Spleen (tissue), 11 donors: ENCODE data around the gene FCSK. TPM values are rescaled to one million over a fixed set of nuclear protein-coding genes. Genes with fewer than 3 reads are reported as not detected.

Experiments used
- DNase-seq: peaks from one replicate; pipeline ENCODE4 v3.0.0-alpha.2; 2020
- H3K27ac ChIP-seq, 8 donors: fragments of 200-600 bp; sonication (generic) in 7 of 8; 1 replicate in 4 of 8; 2 replicates in 4 of 8; pipeline versions ENCODE4 v1.5.0 to v1.8.0; 2016 to 2021; ENCODE audit warnings: inconsistent platforms in 4 of 8, mild to moderate bottlenecking in 4 of 8, moderate library complexity in 1 of 8
- H3K27me3 ChIP-seq, 7 donors: fragments of 200-600 bp; sonication (generic) in 6 of 7; replicated peaks in 1 of 7; 1 replicate in 4 of 7; 2 replicates in 3 of 7; pipeline versions ENCODE4 v1.5.0 to v1.8.0; 2016 to 2021; ENCODE audit warnings: inconsistent platforms in 3 of 7, mild to moderate bottlenecking in 1 of 7
- H3K36me3 ChIP-seq, 6 donors: fragments of 200-600 bp; sonication (generic) in 5 of 6; 1 replicate in 4 of 6; 2 replicates in 2 of 6; pipeline versions ENCODE4 v1.5.0 to v1.8.0; 2016 to 2021; ENCODE audit warnings: inconsistent platforms in 2 of 6
- H3K4me1 ChIP-seq, 6 donors: fragments of 200-600 bp; sonication (generic) in 5 of 6; 1 replicate in 3 of 6; 2 replicates in 3 of 6; pipeline versions ENCODE4 v1.5.0 to v1.8.0; 2016 to 2021; ENCODE audit warnings: inconsistent platforms in 3 of 6
- H3K4me3 ChIP-seq, 8 donors: fragments of 200-600 bp; sonication (generic) in 7 of 8; 1 replicate in 4 of 8; 2 replicates in 4 of 8; pipeline versions ENCODE4 v1.5.0 to v1.8.0; 2016 to 2021; ENCODE audit warnings: inconsistent platforms in 4 of 8, mild to moderate bottlenecking in 4 of 8, moderate library complexity in 2 of 8
- H3K9me3 ChIP-seq, 8 donors: fragments of 200-600 bp; sonication (generic) in 7 of 8; 1 replicate in 4 of 8; 2 replicates in 4 of 8; pipeline versions ENCODE4 v1.5.0 to v1.8.0; 2016 to 2021; ENCODE audit warnings: inconsistent platforms in 4 of 8
- CTCF ChIP-seq, 11 experiments: fragments of 200-600 bp in 7 of 11; fragments of 450-650 bp in 4 of 11; sonication (generic) in 4 of 11; IDR thresholded peaks in 8 of 11; conservative IDR thresholded peaks in 3 of 11; 1 replicate in 7 of 11; 2 replicates in 4 of 11; pipeline versions ENCODE4 v1.4.0 to v1.8.0; 2016 to 2021; ENCODE audit warnings: antibody characterized with exemption in 11 of 11, inconsistent platforms in 4 of 11, mild to moderate bottlenecking in 1 of 11
- POLR2A ChIP-seq, 3 donors: fragments of 450-650 bp; IDR thresholded peaks; one replicate each; pipeline ENCODE4 v1.5.1; 2017; ENCODE audit warnings: antibody characterized with exemption in 3 of 3, mild to moderate bottlenecking in 1 of 3
- POLR2AphosphoS5 ChIP-seq, 3 donors: sonication (generic); formaldehyde crosslinking; IDR thresholded peaks; one replicate each; pipeline ENCODE4 v1.5.1; 2017; ENCODE audit warnings: antibody characterized with exemption in 3 of 3
- WGBS, 5 donors: extraction: QIAGEN DNeasy Blood & Tissue Kit in 3 of 5; methylation state at CpG; one replicate each; pipeline versions ENCODE4 v1.1.5 to v1.1.7; 2013 to 2018; 5-methylcytosine and 5-hydroxymethylcytosine counted together
- intact Hi-C: fragments of 100-400 bp; cut with DNase I; formaldehyde crosslinking; loops from one replicate; pipeline ENCODE4 v1.15.0; 2023; ENCODE audit warnings: low total_unique reads
- polyA plus RNA-seq, 3 donors: library from polyadenylated mRNA; stranded (reverse); fragments of 200-250 nt; gene quantifications; one replicate each; pipeline ENCODE4 v1.2.1, GENCODE V29; 2013
- total RNA-seq, 7 donors: library from RNA; depleted of rRNA in 3 of 7; stranded (reverse); fragments of >200 nt in 3 of 7; fragmentation: NEBNext Ultra II Directional in 4 of 7; extraction: Animal tissue kit (Norgen Biotek cat#: 25700) in 4 of 7; gene quantifications; one replicate each; pipeline versions ENCODE4 v1.1.0 to v1.2.1, GENCODE V29; 2016 to 2021
- donor health status: healthy with polysubstance abuse.
- donor health status: DM: no; HTN: no; CAD: no; lungs with moderate emphysema.
- donor health status: DM: no; HTN: no; CAD: no.
- donor health status: Bipolar disorder and iron deficiency.
- donor health status: healthy.
- donor health status: DM: no; HTN: no; CAD: no.
- donor health status: DM: yes; HTN: yes; CAD: no.

Gene FCSK
- total and polyA plus RNA-seq, 10 donors: 8.1 to 31.9 (median 23.5) TPM

GRCh38 chr16:70428178-70428998 is 26.0 kb upstream of the FCSK start:
- Histone ChIP-seq H3K4me3 (peak overlapping the region in 1 of 8 donors; percentile 38), H3K27ac (peak overlapping the region; percentile 69 to 96 (median 88)), H3K9me3 (no peaks in the 10 kb centered on the region), H3K36me3 (peaks cover 0 to 12% (median 4%) of the 10 kb centered on the region in 6 donors), H3K4me1 (peaks cover 58 to 100% (median 78%) of the 10 kb centered on the region in 6 donors), H3K27me3 (no peaks in the 10 kb centered on the region)
- peak; percentile 92 for DNase-seq
- intact Hi-C loops: no loop called here
- WGBS, 5 donors: 11 to 20% (median 14%) methylated on average over 9 of the region's 9 CpGs
- peak; percentile 81 to 85 (median 83) for TF ChIP-seq POLR2AphosphoS5 (IDR thresholded peaks at IDR 0.05)
- TF ChIP-seq CTCF (IDR thresholded peaks at IDR 0.05 in 8 of 11, conservative IDR thresholded peaks at IDR 0.05 in 3 of 11): no peak

- Histone ChIP-seq H3K4me3 (peak overlapping the region in 1 of 8 donors; percentile 46), H3K27me3 (no peaks in the 10 kb centered on the region), H3K4me1 (peaks cover 64 to 100% (median 85%) of the 10 kb centered on the region in 6 donors), H3K36me3 (peaks cover 0 to 18% (median 0%) of the 10 kb centered on the region in 6 donors), H3K27ac (peak overlapping the region; percentile 53 to 96 (median 90)), H3K9me3 (no peaks in the 10 kb centered on the region)
- intact Hi-C loops: loop anchor here (10.0 kb wide), 1 partner anchor 45 kb away; no protein-coding TSS in a partner anchor
- 43 to 67% (median 53%) methylated on average over 5 of the region's 5 CpGs for WGBS, 5 donors
- no peak for DNase-seq
- TF ChIP-seq POLR2AphosphoS5 (IDR thresholded peaks at IDR 0.05): peak in 1 of 3 donors; percentile 35
- TF ChIP-seq POLR2A (IDR thresholded peaks at IDR 0.05): no peak
These were observed 24.3 kb upstream of the FCSK start for GRCh38 chr16:70429888-70430666.

GRCh38 chr16:70430667-70431536 is 23.5 kb upstream of the FCSK start:
- H3K27ac ChIP-seq: peak overlapping the region; percentile 53 to 96 (median 90)
- peak; percentile 87 for DNase-seq
- TF ChIP-seq CTCF (IDR thresholded peaks at IDR 0.05 in 8 of 11, conservative IDR thresholded peaks at IDR 0.05 in 3 of 11) (no peak), POLR2AphosphoS5 (IDR thresholded peaks at IDR 0.05) (peak in 2 of 3 donors; percentile 24 to 63)
- H3K4me3 ChIP-seq: peak overlapping the region in 1 of 8 donors; percentile 46
- peaks cover 0 to 17% (median 0%) of the 10 kb centered on the region in 6 donors for H3K36me3 ChIP-seq
- intact Hi-C loops: loop anchor here (10.0 kb wide), 1 partner anchor 46 kb away; no protein-coding TSS in a partner anchor
- 16 to 27% (median 21%) methylated on average over 11 of the region's 11 CpGs for WGBS, 5 donors
- H3K9me3 ChIP-seq: no peaks in the 10 kb centered on the region
- no peaks in the 10 kb centered on the region for H3K27me3 ChIP-seq
- peaks cover 64 to 100% (median 91%) of the 10 kb centered on the region in 6 donors for H3K4me1 ChIP-seq

- no peaks in the 10 kb centered on the region for H3K27me3 ChIP-seq
- no peak for TF ChIP-seq CTCF (IDR thresholded peaks at IDR 0.05 in 8 of 11, conservative IDR thresholded peaks at IDR 0.05 in 3 of 11)
- no peak for TF ChIP-seq POLR2A (IDR thresholded peaks at IDR 0.05)
- no peak for TF ChIP-seq POLR2AphosphoS5 (IDR thresholded peaks at IDR 0.05)
- peak overlapping the region; percentile 44 to 96 (median 86) for H3K27ac ChIP-seq
- 33 to 49% (median 43%) methylated on average over 3 of the region's 3 CpGs for WGBS, 5 donors
- H3K4me3 ChIP-seq: peak overlapping the region in 1 of 8 donors; percentile 44
- no peak for DNase-seq
- intact Hi-C loops: loop anchor here (10.0 kb wide), 1 partner anchor 48 kb away; no protein-coding TSS in a partner anchor
- H3K4me1 ChIP-seq: peaks cover 68 to 100% (median 96%) of the 10 kb centered on the region in 6 donors
- peaks cover 0 to 17% (median 0%) of the 10 kb centered on the region in 6 donors for H3K36me3 ChIP-seq
- H3K9me3 ChIP-seq: no peaks in the 10 kb centered on the region
These were observed 22.1 kb upstream of the FCSK start for GRCh38 chr16:70432356-70432722.
